ENCODE data around the gene SLC16A12.

Gene SLC16A12

DNA sequence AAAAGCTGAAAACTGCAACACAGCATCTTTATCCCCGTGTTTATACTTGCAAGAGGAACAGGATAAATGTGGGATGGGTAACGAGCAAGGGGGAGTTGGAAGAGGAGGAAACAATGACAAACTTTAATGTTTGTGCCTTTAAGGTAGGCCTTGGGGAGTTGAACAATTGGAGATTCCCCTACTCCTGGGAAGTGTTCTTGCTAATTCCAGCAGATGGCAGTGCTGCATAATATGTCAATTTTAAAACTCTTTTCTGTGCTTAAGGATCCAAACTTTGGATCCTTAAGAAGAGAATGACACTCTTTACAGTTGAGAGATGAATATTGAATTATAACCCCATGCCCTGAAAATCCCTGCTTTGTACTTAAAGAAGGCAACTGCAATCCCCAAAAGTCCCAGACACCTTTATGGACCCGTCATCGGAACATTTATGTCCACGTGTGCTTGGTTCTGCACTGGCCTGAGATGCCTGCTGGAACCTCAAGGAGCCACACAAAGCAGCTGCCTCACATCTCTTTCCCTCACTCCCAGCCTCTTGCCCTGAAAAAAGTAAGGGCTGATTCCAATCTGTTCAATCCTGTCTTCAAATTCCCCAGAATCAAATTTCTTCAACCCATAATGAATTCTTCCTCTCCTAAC is 109.0 kb downstream of the SLC16A12 start:
- Histone ChIP-seq H3K9ac (no peak overlapping the region), H3K27me3 (ENCODE audit: insufficient read depth, low read depth) (no peaks in the 10 kb centered on the region), H3K36me3 (ENCODE audit: insufficient read depth) (no peaks in the 10 kb centered on the region), H4K20me1 (ENCODE audit: insufficient read depth) (no peaks in the 10 kb centered on the region), H3K79me2 (ENCODE audit: insufficient read depth, low read depth) (no peaks in the 10 kb centered on the region), H3K4me1 (ENCODE audit: low read depth, poor library complexity, severe bottlenecking) (no peaks in the 10 kb centered on the region), H2AFZ (ENCODE audit: low read depth) (no peak overlapping the region), H3K4me2 (no peak overlapping the region), H3K27ac (no peak overlapping the region), H3K4me3 (IDR thresholded peaks at IDR 0.05; ENCODE audit: insufficient read depth, low read depth, low read length) (no peak overlapping the region)
- TF ChIP-seq, protein P1, sequence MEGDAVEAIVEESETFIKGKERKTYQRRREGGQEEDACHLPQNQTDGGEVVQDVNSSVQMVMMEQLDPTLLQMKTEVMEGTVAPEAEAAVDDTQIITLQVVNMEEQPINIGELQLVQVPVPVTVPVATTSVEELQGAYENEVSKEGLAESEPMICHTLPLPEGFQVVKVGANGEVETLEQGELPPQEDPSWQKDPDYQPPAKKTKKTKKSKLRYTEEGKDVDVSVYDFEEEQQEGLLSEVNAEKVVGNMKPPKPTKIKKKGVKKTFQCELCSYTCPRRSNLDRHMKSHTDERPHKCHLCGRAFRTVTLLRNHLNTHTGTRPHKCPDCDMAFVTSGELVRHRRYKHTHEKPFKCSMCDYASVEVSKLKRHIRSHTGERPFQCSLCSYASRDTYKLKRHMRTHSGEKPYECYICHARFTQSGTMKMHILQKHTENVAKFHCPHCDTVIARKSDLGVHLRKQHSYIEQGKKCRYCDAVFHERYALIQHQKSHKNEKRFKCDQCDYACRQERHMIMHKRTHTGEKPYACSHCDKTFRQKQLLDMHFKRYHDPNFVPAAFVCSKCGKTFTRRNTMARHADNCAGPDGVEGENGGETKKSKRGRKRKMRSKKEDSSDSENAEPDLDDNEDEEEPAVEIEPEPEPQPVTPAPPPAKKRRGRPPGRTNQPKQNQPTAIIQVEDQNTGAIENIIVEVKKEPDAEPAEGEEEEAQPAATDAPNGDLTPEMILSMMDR (conservative IDR thresholded peaks at IDR 0.05; ENCODE audit: low read depth, low read length) = peak; percentile 78

DNA sequence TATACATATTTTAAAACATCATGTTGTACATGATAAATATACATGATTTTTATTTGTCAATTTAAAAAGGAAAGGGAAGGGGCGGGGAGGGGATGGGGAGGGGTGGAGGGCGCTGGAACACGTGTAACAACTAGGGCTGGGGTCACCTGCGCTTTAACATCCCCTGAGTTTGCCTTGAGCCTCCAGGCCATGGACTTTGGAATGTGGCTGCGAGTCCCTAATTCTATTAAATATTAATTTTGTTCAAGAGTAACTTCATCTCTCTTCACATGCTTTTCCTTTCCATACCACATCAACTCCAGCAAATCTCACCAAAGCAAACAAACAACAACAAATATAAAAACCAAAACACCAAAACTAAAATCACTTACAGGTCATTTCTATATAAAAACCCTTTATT is 110.4 kb downstream of the SLC16A12 start:
- H3K4me1 ChIP-seq (ENCODE audit: low read depth, poor library complexity, severe bottlenecking) = no peaks in the 10 kb centered on the region
- no peaks in the 10 kb centered on the region for H3K27me3 ChIP-seq (ENCODE audit: insufficient read depth, low read depth)
- H2AFZ ChIP-seq (ENCODE audit: low read depth) = no peak overlapping the region
- H3K9ac ChIP-seq = no peak overlapping the region
- TF ChIP-seq, protein P1 (conservative IDR thresholded peaks at IDR 0.05; ENCODE audit: low read depth, low read length) = no peak
- no peak overlapping the region for H3K4me2 ChIP-seq
- no peak overlapping the region for H3K4me3 ChIP-seq (IDR thresholded peaks at IDR 0.05; ENCODE audit: insufficient read depth, low read depth, low read length)
- H3K79me2 ChIP-seq (ENCODE audit: insufficient read depth, low read depth) = no peaks in the 10 kb centered on the region
- no peak overlapping the region for H3K27ac ChIP-seq
- H3K36me3 ChIP-seq (ENCODE audit: insufficient read depth) = no peaks in the 10 kb centered on the region
- no peaks in the 10 kb centered on the region for H4K20me1 ChIP-seq (ENCODE audit: insufficient read depth)

DNA sequence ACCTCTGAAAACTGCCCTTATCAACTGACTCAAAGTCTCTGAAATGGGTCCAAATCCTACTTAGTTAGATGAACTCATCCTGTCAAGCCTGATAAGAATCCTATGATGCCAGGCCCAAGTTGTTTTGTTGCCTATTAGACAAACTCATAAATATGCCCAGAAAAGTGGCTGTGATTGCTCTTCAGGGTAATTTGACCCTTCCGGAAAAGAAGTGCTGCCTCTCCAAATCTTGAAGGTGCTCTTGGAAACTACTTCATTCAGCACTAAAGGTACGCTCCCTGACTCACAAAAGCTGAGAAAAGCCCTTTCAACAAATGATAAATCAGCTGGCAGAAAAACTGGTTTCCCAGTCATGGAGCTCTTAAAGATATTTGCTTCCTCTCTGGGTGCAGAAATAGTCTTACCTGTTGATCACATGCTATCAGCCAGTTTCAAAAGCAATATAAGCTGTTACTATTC is 114.3 kb downstream of the SLC16A12 start:
- Histone ChIP-seq H3K27ac (no peak overlapping the region), H3K79me2 (ENCODE audit: insufficient read depth, low read depth) (no peaks in the 10 kb centered on the region), H3K36me3 (ENCODE audit: insufficient read depth) (no peaks in the 10 kb centered on the region), H3K4me1 (ENCODE audit: low read depth, poor library complexity, severe bottlenecking) (no peaks in the 10 kb centered on the region), H3K9ac (no peak overlapping the region), H3K4me3 (IDR thresholded peaks at IDR 0.05; ENCODE audit: insufficient read depth, low read depth, low read length) (no peak overlapping the region), H4K20me1 (ENCODE audit: insufficient read depth) (no peaks in the 10 kb centered on the region), H3K4me2 (no peak overlapping the region), H3K27me3 (ENCODE audit: insufficient read depth, low read depth) (no peaks in the 10 kb centered on the region), H2AFZ (ENCODE audit: low read depth) (no peak overlapping the region)
- TF ChIP-seq, protein P1 (conservative IDR thresholded peaks at IDR 0.05; ENCODE audit: low read depth, low read length) = no peak

DNA sequence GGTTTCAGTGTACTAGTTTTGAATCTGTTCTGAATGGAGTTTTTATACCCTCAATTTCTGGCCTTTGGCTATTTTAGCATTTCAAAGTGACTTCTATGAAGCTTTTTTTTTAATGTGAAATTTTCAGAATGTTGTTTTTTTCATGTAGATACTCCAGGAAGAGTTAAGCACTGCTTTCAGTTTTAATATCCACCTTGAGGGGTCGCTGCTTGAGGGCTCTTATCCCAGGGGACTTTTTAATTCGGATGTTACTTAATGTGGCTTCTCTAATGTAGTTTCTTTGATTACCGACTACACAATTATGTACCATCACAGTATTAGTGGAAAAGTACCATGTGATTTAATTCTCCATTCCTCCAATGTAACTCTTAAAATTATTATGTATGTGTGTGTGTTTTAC is 115.8 kb downstream of the SLC16A12 start:
- Histone ChIP-seq H3K9ac (no peak overlapping the region), H3K27me3 (ENCODE audit: insufficient read depth, low read depth) (no peaks in the 10 kb centered on the region), H3K79me2 (ENCODE audit: insufficient read depth, low read depth) (no peaks in the 10 kb centered on the region), H3K4me1 (ENCODE audit: low read depth, poor library complexity, severe bottlenecking) (peaks cover 7% of the 10 kb centered on the region), H3K27ac (no peak overlapping the region), H4K20me1 (ENCODE audit: insufficient read depth) (no peaks in the 10 kb centered on the region), H3K4me2 (no peak overlapping the region), H3K4me3 (IDR thresholded peaks at IDR 0.05; ENCODE audit: insufficient read depth, low read depth, low read length) (no peak overlapping the region), H2AFZ (ENCODE audit: low read depth) (no peak overlapping the region), H3K36me3 (ENCODE audit: insufficient read depth) (no peaks in the 10 kb centered on the region)
- TF ChIP-seq, protein P1 (conservative IDR thresholded peaks at IDR 0.05; ENCODE audit: low read depth, low read length) = no peak
